ENCODE data around the gene SORBS1.

The SORBS1 gene

DNA sequence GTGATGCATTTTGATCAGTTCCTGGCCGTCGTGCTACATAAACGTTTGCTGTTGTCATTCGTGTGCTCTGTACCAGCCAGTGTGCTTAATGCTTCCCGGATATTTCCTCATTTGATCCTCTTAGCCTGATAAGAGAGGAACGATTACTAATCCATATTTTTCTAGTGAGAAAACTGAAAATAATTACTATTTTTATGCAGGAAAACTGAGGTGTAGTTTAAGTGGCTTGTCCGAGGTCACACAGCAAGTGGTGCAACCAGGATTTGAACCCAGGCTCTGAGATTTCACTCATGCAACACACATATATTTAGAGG is 650 bp upstream of the SORBS1 start:
- no peak overlapping the region for H2BK120ac ChIP-seq (ENCODE audit: insufficient read depth, low read length, poor library complexity)
- no peak overlapping the region for H3K9ac ChIP-seq (ENCODE audit: low read length)
- peak; percentile 45 to 74 for DNase-seq
- peaks cover 10 to 18% of the 10 kb centered on the region in 2 experiments for H3K4me1 ChIP-seq (ENCODE audit: control insufficient read depth in 1 of 2, insufficient read depth in 2 of 2, low read length in 2 of 2)
- peaks cover 2% of the 10 kb centered on the region for H3K79me2 ChIP-seq (ENCODE audit: control insufficient read depth, insufficient read depth, low read length, poor library complexity)
- no peak overlapping the region for H2BK5ac ChIP-seq (ENCODE audit: low read depth, low read length, poor library complexity)
- H2AFZ ChIP-seq (ENCODE audit: insufficient read depth, low read length, poor library complexity), result no peak overlapping the region
- H3K4ac ChIP-seq (ENCODE audit: low read depth, low read length), result no peak overlapping the region
- no peak overlapping the region for H4K12ac ChIP-seq (ENCODE audit: low read depth, low read length)
- peaks cover 10% of the 10 kb centered on the region for H3K27me3 ChIP-seq (ENCODE audit: insufficient read depth, low read length)
- no peak overlapping the region for H3K27ac ChIP-seq (ENCODE audit: low read depth, low read length)
- no peak overlapping the region for H3K14ac ChIP-seq (ENCODE audit: low read length)
- H3K23ac ChIP-seq (ENCODE audit: low read length), result no peak overlapping the region
- no peak overlapping the region for H4K8ac ChIP-seq (ENCODE audit: low read depth, low read length)
- peaks cover 7% of the 10 kb centered on the region for H3K79me1 ChIP-seq (ENCODE audit: low read length)
- H3K4me2 ChIP-seq (ENCODE audit: low read length), result peak overlapping the region; percentile 75
- H3K18ac ChIP-seq (ENCODE audit: low read length), result no peak overlapping the region
- H3K9me3 ChIP-seq (ENCODE audit: insufficient read depth, low read depth, low read length), result no peaks in the 10 kb centered on the region
- H3K36me3 ChIP-seq (ENCODE audit: control insufficient read depth in 1 of 2, insufficient read depth in 2 of 2, low read length in 2 of 2), result no peaks in the 10 kb centered on the region
- no peak overlapping the region for H4K91ac ChIP-seq (ENCODE audit: low read depth, low read length)
- no peak overlapping the region for H3K4me3 ChIP-seq (ENCODE audit: low read depth, low read length)
- no CpG with 5 or more reads among the region's 7 CpGs for WGBS (ENCODE audit: extremely low coverage, insufficient coverage, insufficient read length)
- no peak overlapping the region for H2AK5ac ChIP-seq (ENCODE audit: low read length)
- H2BK12ac ChIP-seq (ENCODE audit: low read length), result no peak overlapping the region

GRCh38 chr10:95560278-95561176 is 644 bp downstream of the SORBS1 start:
- peaks cover 2% of the 10 kb centered on the region for H3K79me2 ChIP-seq (ENCODE audit: control insufficient read depth, insufficient read depth, low read length, poor library complexity)
- H3K9ac ChIP-seq (ENCODE audit: low read length), result peak overlapping the region; percentile 67
- no peak overlapping the region for H2BK12ac ChIP-seq (ENCODE audit: low read length)
- peak in 1 of 2 donors; percentile 63 for DNase-seq
- peak overlapping the region; percentile 55 for H3K18ac ChIP-seq (ENCODE audit: low read length)
- H2BK5ac ChIP-seq (ENCODE audit: low read depth, low read length, poor library complexity), result no peak overlapping the region
- WGBS (ENCODE audit: extremely low coverage, insufficient coverage, insufficient read length), result no CpG with 5 or more reads among the region's 48 CpGs
- H3K79me1 ChIP-seq (ENCODE audit: low read length), result peaks cover 7% of the 10 kb centered on the region
- peaks cover 10% of the 10 kb centered on the region for H3K27me3 ChIP-seq (ENCODE audit: insufficient read depth, low read length)
- no peak overlapping the region for H4K91ac ChIP-seq (ENCODE audit: low read depth, low read length)
- H3K4me3 ChIP-seq (ENCODE audit: low read depth, low read length), result peak overlapping the region; percentile 76
- peak overlapping the region; percentile 66 for H2AFZ ChIP-seq (ENCODE audit: insufficient read depth, low read length, poor library complexity)
- H2AK5ac ChIP-seq (ENCODE audit: low read length), result no peak overlapping the region
- peak overlapping the region; percentile 71 for H3K4me2 ChIP-seq (ENCODE audit: low read length)
- H4K8ac ChIP-seq (ENCODE audit: low read depth, low read length), result no peak overlapping the region
- H4K12ac ChIP-seq (ENCODE audit: low read depth, low read length), result no peak overlapping the region
- H3K23ac ChIP-seq (ENCODE audit: low read length), result no peak overlapping the region
- no peaks in the 10 kb centered on the region for H3K9me3 ChIP-seq (ENCODE audit: insufficient read depth, low read depth, low read length)
- H2BK120ac ChIP-seq (ENCODE audit: insufficient read depth, low read length, poor library complexity), result no peak overlapping the region
- no peaks in the 10 kb centered on the region for H3K36me3 ChIP-seq (ENCODE audit: control insufficient read depth in 1 of 2, insufficient read depth in 2 of 2, low read length in 2 of 2)
- H3K4ac ChIP-seq (ENCODE audit: low read depth, low read length), result no peak overlapping the region
- H3K14ac ChIP-seq (ENCODE audit: low read length), result peak overlapping the region; percentile 28
- peaks cover 10 to 18% of the 10 kb centered on the region in 2 experiments for H3K4me1 ChIP-seq (ENCODE audit: control insufficient read depth in 1 of 2, insufficient read depth in 2 of 2, low read length in 2 of 2)
- H3K27ac ChIP-seq (ENCODE audit: low read depth, low read length), result no peak overlapping the region

DNA sequence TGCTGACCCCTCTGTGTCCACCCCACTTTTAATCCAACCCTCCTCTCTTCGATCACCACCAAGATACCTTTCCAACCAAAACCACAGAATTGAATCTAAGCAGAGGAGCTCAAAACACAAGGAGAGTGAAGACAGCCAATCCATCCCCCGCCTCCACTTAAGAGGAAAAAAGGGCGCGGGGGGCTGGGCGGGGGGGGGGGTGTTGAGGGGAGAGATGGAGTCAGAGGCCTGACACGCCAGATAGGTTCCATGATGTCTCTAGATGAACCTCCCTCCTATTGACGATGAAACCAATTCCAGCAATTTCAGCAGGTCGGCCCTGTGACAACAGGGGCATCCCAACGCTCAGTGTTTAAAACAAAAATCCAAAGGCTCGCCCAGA is 1.3 kb downstream of the SORBS1 start:
- Histone ChIP-seq H3K4me2 (ENCODE audit: low read length) (peak overlapping the region; percentile 71), H3K9ac (ENCODE audit: low read length) (no peak overlapping the region), H3K27ac (ENCODE audit: low read depth, low read length) (no peak overlapping the region), H3K27me3 (ENCODE audit: insufficient read depth, low read length) (peaks cover 10% of the 10 kb centered on the region), H3K4me1 (ENCODE audit: control insufficient read depth in 1 of 2, insufficient read depth in 2 of 2, low read length in 2 of 2) (peaks cover 10 to 18% of the 10 kb centered on the region in 2 experiments), H3K18ac (ENCODE audit: low read length) (no peak overlapping the region), H4K12ac (ENCODE audit: low read depth, low read length) (no peak overlapping the region), H3K36me3 (ENCODE audit: control insufficient read depth in 1 of 2, insufficient read depth in 2 of 2, low read length in 2 of 2) (no peaks in the 10 kb centered on the region), H2AFZ (ENCODE audit: insufficient read depth, low read length, poor library complexity) (no peak overlapping the region), H4K91ac (ENCODE audit: low read depth, low read length) (no peak overlapping the region), H4K8ac (ENCODE audit: low read depth, low read length) (no peak overlapping the region), H3K23ac (ENCODE audit: low read length) (no peak overlapping the region), H3K79me1 (ENCODE audit: low read length) (peaks cover 7% of the 10 kb centered on the region), H3K79me2 (ENCODE audit: control insufficient read depth, insufficient read depth, low read length, poor library complexity) (peaks cover 2% of the 10 kb centered on the region), H2BK5ac (ENCODE audit: low read depth, low read length, poor library complexity) (no peak overlapping the region), H2AK5ac (ENCODE audit: low read length) (no peak overlapping the region), H3K9me3 (ENCODE audit: insufficient read depth, low read depth, low read length) (no peaks in the 10 kb centered on the region), H2BK120ac (ENCODE audit: insufficient read depth, low read length, poor library complexity) (no peak overlapping the region), H3K4ac (ENCODE audit: low read depth, low read length) (no peak overlapping the region), H2BK12ac (ENCODE audit: low read length) (no peak overlapping the region), H3K4me3 (ENCODE audit: low read depth, low read length) (no peak overlapping the region), H3K14ac (ENCODE audit: low read length) (no peak overlapping the region)
- WGBS (ENCODE audit: extremely low coverage, insufficient coverage, insufficient read length), result no CpG with 5 or more reads among the region's 10 CpGs
- DNase-seq, result no peak

DNA sequence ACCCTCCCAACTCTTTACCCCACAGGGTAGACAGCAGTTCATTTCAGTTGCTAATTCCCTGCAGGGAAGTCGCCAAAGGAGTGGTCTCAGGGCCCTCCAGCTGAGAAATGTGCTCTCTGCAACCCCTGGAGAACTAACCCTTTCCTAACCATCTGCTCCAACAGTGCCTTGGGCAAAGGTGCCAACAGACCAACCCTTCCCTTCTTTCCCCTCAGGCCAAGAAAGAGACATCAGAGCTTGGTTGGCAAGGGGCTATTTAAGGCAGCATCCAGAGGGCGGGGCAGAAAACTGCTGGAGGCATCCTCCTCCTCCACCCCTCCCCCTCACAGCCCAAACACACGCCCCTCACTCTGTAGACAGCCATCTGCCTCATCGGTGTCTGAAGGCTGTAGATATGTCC is 1.7 kb downstream of the SORBS1 start:
- Histone ChIP-seq H3K27ac (ENCODE audit: low read depth, low read length) (no peak overlapping the region), H3K14ac (ENCODE audit: low read length) (no peak overlapping the region), H3K23ac (ENCODE audit: low read length) (no peak overlapping the region), H3K4me3 (ENCODE audit: low read depth, low read length) (no peak overlapping the region), H3K9me3 (ENCODE audit: insufficient read depth, low read depth, low read length) (no peaks in the 10 kb centered on the region), H3K36me3 (ENCODE audit: control insufficient read depth in 1 of 2, insufficient read depth in 2 of 2, low read length in 2 of 2) (no peaks in the 10 kb centered on the region), H2BK120ac (ENCODE audit: insufficient read depth, low read length, poor library complexity) (no peak overlapping the region), H3K18ac (ENCODE audit: low read length) (no peak overlapping the region), H3K4ac (ENCODE audit: low read depth, low read length) (no peak overlapping the region), H2BK5ac (ENCODE audit: low read depth, low read length, poor library complexity) (no peak overlapping the region), H3K4me1 (ENCODE audit: control insufficient read depth in 1 of 2, insufficient read depth in 2 of 2, low read length in 2 of 2) (peaks cover 10 to 15% of the 10 kb centered on the region in 2 experiments), H3K79me2 (ENCODE audit: control insufficient read depth, insufficient read depth, low read length, poor library complexity) (no peaks in the 10 kb centered on the region), H3K27me3 (ENCODE audit: insufficient read depth, low read length) (peaks cover 10% of the 10 kb centered on the region), H2BK12ac (ENCODE audit: low read length) (no peak overlapping the region), H3K9ac (ENCODE audit: low read length) (no peak overlapping the region), H3K4me2 (ENCODE audit: low read length) (peak overlapping the region; percentile 1), H2AFZ (ENCODE audit: insufficient read depth, low read length, poor library complexity) (no peak overlapping the region), H3K79me1 (ENCODE audit: low read length) (peaks cover 5% of the 10 kb centered on the region), H2AK5ac (ENCODE audit: low read length) (no peak overlapping the region), H4K12ac (ENCODE audit: low read depth, low read length) (no peak overlapping the region), H4K8ac (ENCODE audit: low read depth, low read length) (no peak overlapping the region), H4K91ac (ENCODE audit: low read depth, low read length) (no peak overlapping the region)
- WGBS (ENCODE audit: extremely low coverage, insufficient coverage, insufficient read length), result no CpG with 5 or more reads among the region's 4 CpGs
- DNase-seq, result no peak

All from trophoblast cell (in vitro differentiated cells and primary cell).